ENCODE results near the gene IQCB1.

- TF ChIP-seq CTCF (optimal IDR thresholded peaks at IDR 0.05 in 1 of 3, IDR thresholded peaks at IDR 0.05 in 1 of 3, conservative IDR thresholded peaks at IDR 0.05 in 1 of 3; ENCODE audit: extremely low read depth in 1 of 3, insufficient read depth in 2 of 3, low read length in 3 of 3), result no peak
- no peak for TF ChIP-seq EZH2 (IDR thresholded peaks at IDR 0.05; ENCODE audit: low read length)
These were observed 76.0 kb downstream of the IQCB1 start for GRCh38 chr3:121758727-121759450.

Measured in keratinocyte (primary cell).